Fibroblast of mammary gland (primary cell): ENCODE data around the gene SLC12A7.

ENCODE experiments used
- DNase-seq: peaks from one replicate; pipeline ENCODE4 v3.0.0-alpha.2; 2010; ENCODE audit warnings: low read depth
- H3K4me3 ChIP-seq: 2 replicates; pipeline ENCODE4 v1.5.1; 2011; ENCODE audit warnings: low read depth, mild to moderate bottlenecking, low read length, moderate library complexity; ENCODE audit not compliant: control insufficient read depth
- TF ChIP-seq, protein P1 (sequence below): conservative IDR thresholded peaks from 2 replicates; pipeline ENCODE4 v1.5.1; 2011; ENCODE audit warnings: low read depth, low read length, inconsistent platforms; ENCODE audit not compliant: control insufficient read depth, insufficient read depth

SLC12A7 gene

DNA sequence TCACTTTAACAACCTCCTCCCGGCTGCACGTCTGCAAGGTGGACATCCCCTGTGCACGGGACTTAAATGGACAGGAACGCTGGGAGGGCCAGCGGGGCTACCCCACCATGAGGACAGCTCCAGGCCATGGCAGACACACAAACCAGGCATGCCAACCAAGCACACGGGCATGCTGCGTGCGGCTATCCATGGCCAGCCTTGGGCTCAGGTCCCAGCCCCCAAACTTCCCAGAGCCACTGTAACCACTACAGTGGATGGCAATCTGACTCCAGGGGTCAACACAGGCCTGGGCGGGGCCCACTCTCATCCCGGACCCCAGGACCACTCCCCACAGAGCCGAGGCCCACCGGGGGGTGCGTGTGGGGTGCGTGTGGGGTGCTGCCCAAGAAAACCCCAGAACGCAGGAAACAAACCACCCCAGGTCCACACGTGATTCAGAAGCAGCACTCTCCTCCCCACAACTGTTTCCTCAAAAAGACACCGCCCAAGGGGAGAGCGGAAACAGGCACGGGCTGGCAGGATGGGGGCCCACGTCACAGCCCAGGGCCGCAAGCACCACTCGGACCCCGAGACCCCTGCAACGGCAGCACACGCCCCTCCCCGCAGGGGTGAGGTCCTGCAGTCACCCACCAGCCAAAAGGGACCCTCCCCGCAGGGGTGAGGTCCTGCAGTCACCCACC, 7.4 kb downstream of the SLC12A7 start:
- DNase-seq, result no peak
- TF ChIP-seq, protein P1, sequence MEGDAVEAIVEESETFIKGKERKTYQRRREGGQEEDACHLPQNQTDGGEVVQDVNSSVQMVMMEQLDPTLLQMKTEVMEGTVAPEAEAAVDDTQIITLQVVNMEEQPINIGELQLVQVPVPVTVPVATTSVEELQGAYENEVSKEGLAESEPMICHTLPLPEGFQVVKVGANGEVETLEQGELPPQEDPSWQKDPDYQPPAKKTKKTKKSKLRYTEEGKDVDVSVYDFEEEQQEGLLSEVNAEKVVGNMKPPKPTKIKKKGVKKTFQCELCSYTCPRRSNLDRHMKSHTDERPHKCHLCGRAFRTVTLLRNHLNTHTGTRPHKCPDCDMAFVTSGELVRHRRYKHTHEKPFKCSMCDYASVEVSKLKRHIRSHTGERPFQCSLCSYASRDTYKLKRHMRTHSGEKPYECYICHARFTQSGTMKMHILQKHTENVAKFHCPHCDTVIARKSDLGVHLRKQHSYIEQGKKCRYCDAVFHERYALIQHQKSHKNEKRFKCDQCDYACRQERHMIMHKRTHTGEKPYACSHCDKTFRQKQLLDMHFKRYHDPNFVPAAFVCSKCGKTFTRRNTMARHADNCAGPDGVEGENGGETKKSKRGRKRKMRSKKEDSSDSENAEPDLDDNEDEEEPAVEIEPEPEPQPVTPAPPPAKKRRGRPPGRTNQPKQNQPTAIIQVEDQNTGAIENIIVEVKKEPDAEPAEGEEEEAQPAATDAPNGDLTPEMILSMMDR, result no peak
- no peak overlapping the region for H3K4me3 ChIP-seq

DNA sequence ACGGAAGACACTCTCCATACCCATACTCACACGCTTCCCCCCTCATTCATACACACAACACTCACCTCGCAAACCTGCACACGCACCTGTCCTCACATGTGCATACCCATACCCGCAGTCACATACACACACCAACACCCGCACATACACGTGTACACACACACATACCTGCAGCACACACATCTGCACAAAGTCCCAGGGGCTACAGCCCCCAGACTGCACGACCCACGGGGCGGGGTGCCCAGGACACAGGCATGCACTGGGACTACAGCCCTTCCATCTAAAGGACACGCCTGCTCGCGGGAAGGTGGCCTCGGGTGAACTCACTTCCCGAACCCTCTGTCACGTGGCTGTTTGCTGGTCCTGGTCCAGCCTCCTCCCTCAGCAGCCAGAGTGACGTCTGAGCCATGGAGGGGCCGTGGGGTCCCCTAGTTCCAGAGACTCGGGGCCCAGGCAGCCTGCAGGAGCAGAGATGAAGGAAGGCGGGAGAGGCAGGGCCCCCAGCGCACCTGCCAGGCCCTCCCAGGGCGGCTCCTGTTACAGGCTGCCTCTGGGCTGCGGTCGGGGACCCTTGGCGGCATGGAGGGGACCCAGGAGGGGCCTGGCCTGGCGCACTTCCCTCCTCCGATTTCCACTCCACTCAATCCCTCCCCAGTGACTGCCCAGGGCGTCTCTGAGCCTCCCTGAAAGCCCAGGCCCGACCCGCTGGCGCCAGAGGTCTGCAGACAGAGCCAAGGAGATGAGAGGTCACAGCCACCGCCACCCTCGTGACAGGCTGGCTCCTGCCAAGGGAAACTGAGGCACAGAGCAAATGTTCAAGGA, 8.1 kb downstream of the SLC12A7 start:
- no peak overlapping the region for H3K4me3 ChIP-seq

DNA sequence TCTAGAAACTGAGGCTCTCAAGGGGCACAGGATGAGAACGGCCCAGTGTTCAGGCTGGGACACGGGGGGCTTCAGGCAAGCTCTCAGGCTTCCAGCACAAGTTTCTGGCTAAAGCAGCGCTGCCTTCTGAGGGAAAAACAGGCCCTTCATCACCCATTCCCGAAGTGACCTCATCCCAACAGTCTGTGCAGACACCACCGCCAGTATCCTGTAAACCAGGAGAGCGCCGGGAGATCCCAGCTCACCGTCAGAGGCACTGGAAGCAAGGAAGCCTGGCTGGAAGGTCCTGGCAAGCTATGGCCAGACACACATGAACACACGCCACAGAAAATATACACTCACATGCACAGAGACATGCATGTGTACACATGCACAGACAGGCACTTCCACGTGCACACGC, 8.8 kb downstream of the SLC12A7 start:
- TF ChIP-seq, protein P1, result no peak
- no peak overlapping the region for H3K4me3 ChIP-seq
- no peak for DNase-seq

More for the DNA sequence above, 8.1 kb downstream of the SLC12A7 start:
- DNase-seq, result no peak
- TF ChIP-seq, protein P1, result no peak

DNA sequence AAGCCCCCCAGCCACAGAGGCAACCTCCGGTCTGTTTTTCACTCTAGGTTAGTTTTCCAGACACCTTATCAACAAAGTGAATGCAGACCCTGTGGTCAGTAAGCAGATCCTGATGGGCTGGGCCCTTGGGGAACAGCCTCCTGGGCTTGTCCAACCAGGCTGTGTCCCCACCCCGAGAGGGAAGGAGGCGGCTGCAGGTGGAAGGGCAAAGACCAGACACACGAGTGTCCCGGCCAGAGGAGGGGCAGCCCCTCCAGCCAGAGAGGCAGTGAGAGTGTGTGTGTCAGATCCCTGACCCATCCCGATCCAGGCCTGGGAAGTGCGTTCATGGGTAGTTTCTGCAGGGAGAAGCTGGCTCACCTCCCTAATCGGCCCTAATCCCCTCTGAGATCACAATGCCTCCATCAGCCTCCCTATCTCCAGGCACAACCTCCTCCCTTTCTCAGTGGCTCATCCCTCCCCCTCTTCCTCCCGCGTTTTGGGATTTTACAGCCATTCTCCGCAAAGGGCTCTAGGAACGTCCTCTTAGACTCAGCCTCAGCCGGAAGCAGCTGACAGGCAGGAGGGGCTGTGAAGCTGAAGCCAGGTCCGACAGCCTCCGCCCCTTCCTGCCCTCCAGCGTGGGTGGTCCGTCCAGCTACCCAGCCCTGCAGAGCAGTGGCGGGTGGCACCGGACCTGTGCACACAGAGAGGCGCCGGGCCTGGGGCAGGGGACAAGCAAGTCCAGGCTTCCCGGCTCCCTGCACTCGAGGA, 9.7 kb downstream of the SLC12A7 start:
- TF ChIP-seq, protein P1, result no peak
- no peak overlapping the region for H3K4me3 ChIP-seq
- DNase-seq, result no peak

DNA sequence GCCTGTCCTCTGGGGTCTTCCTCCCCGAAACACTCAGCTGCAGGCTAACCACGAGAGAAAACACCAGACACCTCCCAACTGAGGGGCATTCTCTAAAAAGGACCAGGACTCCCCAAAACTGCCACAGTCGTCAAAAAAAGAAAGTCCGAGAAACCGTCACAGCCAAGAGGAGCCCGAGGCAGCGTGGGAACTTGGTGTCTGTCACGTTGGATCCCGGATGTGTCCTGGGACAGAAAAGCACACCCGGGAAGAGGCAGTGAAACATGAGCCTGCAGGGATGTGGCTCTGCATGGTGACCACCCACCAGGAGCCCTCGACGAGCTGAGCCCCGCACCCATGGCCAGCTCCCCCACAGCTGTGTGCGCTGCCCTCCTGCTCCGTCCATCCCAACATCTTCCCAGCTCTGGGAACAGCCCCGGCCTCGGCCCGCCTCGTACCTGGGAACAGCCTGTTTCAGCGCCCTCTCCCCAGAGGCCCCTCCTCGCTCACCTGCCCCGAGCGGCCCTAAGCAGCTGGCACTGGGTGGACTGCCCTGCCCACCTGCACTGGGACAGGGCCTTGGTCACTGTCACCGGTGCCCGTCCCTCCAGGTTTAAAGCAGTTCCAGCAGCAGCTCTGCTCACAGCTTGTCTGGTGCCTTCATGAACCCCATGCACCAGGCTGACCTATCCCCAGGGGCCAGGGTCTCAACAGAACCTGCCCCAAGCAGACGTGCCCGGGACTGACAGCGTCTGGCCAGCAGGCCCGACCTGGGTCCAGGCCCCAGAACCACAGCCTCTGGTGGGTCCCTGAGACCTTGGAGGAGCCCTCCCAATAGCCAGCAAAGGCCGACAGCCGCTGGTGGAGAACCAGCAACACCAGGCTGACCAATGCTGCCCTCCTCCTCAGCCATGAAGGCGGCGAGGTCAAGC, 10.9 kb downstream of the SLC12A7 start:
- no peak for DNase-seq

More for the DNA sequence above, 10.9 kb downstream of the SLC12A7 start:
- TF ChIP-seq, protein P1, result no peak
- no peak overlapping the region for H3K4me3 ChIP-seq
